NCI-H446 treated with DMSO at 0.1 percent for 48 hours (cell line): Measurements from ENCODE around the gene ERLEC1.
"Not testable (repeated sequence)": the region's sequence is repeated elsewhere in the genome, so short reads cannot be mapped to it uniquely, and the experiment has no call there.

Source experiments
- DNase-seq: peaks from one replicate; lab custom pipeline; 2025; lab: John Stamatoyannopoulos, UW

Gene ERLEC1

DNA sequence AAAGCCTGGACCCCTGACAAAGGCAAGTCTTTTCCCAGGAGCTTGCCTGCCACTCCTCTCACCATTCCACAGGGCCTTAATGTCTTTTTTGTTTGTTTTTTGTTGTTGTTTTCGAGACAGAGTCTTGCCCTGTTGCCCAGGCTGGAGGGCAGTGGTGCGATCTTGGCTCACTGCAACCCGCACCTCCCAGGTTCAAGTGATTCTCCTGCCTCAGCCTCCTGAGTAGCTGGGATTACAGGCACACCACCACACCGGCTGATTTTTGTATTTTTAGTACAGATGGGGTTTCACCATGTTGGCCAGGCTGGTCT, 43.1 kb downstream of the ERLEC1 start:
- not testable (repeated sequence) for DNase-seq

DNA sequence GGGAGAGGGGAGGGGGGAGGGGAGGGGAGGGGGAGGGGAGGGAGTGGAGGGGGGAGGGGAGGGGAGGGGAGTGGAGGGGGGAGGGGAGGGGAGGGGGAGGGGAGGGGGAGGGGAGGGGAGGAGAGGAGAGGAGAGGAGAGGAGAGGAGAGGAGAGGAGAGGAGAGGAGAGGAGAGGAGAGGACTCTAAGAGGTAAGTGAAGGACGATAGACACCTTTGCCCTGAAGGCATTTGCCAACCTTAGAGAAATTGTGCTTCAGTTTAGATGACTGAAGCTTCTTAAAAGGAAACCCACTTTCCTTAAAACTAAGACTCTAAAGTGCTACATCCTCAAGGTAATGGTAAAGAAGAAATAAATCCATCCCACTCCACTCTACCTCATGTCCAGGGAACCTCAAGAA, 53.7 kb downstream of the ERLEC1 start:
- DNase-seq, result no peak

DNA sequence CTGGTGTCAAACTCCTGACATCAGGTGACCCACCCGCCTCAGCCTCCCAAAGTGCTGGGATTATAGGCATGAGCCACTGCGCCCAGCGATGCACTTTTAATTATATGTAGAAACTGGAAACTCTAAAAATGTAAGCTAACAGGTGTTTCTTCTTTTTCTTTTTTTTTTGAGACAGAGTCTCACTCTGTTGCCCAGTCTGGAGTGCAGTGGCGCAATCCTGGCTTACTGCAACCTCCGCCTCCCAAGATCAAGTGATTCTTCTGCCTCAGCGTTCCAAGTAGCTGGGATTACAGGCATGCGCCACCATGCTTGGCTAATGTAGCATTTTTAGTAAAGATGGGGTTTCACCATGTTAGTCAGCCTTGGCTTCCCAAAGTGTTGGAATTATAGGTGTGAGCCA, 54.8 kb downstream of the ERLEC1 start:
- DNase-seq, result not testable (repeated sequence)

DNA sequence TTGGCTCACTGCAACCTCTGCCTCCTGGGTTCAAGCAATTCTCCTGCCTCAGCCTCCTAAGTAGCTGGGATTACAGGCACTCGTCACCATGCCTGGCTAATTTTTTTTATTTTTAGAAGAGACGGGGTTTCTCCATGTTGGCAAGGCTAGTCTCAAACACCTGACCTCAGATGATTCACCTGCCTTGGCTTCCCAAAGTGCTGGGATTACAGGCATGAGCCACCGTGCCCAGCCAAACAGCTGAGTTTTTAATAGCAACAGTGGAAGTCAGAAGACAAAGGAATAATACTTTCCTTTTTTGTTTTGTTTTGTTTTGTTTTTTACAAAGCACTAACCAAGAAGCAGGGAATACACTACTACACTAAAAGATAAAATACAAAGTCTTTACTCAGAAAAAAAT, 56.0 kb downstream of the ERLEC1 start:
- DNase-seq, result no peak

DNA sequence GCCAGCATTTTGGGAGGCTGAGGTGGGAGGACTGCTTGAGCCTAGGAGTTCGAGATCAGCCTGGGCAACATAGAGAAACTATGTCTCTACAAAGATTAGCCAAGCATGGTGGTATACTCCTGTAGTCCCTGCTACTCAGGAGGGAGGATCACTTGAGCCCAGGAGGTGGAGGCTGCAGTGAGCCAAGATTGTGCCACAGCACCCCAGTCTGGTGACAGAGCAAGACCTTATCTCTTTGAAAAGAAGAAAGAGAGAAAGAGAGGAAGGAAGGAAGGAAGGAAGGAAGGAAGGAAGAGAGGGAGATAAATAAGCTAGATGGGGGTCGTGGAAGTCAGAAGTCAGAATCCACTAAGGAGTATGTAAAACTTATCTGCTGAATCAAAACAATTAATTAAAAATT, 56.8 kb downstream of the ERLEC1 start:
- no peak for DNase-seq

DNA sequence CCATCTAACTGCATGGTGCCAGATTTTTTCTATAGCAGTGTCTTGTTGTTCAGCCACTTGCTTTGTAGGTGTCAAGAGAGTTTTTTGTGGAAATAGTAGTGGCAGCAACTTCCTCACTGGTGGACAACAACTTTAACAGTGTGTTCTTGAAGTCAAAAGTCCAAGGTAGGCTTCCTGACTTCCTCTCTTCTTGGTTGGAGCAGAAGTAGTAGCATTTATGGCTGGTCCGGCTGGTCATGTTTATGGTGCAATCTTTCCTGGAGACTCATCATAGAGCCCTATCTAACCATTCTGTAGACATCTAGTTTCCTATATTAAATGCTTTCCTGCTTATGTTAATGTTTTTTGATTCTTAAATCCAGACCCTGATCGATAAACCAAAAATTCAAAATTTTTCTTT, 61.2 kb downstream of the ERLEC1 start:
- DNase-seq, result no peak

DNA sequence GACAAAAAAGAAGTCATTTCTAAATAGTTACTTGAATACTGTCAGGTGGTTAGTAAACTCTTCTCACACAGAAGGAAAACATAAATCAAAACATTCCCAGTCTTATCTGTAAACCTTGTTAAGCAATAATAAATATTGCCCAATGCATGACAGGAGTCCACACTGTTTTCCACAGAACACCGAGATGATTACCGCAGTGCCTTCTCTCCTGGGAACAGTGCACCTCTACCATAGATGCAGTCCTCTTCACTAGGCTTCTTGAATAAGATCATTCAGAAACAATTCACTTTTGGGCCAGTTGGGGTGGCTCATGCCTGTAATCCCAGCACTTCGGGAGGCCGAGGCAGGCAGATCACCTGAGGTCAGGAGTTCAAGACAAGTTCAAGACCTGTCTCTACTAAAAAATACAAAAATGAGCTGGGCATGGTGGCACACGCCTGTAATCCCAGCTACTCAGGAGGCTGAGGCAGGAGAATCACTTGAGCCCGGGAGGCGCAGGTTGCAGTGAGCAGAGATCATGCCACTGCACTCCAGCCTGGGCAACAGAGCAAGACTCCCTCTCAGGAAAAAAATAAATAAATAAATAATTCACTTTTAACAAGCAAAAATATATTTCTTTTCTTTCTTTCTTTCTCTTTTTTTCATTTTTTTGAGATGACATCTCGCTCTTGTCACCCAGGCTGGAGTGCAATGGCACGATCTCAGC, 64.4 kb downstream of the ERLEC1 start:
- not testable (repeated sequence) for DNase-seq

DNA sequence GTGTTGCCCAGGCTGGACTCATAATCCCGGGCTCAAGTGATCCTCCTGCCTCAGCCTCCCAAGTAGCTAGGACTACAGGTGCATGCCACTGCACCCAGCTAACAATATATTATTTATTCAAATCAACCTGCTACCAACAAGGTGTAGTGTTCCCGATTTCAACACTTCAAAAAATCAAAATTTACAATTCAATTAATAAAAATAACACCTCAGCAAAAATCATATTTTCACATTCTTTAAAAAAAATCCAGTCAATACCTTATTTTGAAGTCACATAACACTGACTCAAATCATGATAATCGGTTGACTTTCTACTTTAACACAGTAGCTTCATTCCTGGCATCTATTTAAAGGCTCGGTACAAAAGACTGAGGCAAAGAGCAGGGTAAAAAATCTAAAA, 65.7 kb downstream of the ERLEC1 start:
- no peak for DNase-seq

DNA sequence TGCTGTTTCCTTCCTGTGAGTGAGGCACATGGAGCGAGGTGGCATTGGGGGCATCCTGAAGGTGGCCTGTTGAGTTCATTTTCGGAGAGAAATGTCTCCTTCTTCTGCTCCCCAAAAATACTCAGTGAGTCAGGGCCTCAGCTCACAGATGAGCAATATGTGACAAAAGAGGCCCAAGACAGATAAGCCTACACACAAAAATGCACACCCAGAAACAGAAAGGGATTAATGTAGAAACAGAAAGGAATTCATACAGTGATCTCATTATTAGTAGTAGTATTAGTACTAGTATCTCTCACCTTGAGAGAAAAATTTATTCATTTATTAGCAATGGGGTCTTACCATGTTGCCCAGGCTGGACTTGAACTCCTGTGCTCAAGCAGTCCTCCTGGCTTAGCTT, 67.8 kb downstream of the ERLEC1 start:
- DNase-seq, result no peak

DNA sequence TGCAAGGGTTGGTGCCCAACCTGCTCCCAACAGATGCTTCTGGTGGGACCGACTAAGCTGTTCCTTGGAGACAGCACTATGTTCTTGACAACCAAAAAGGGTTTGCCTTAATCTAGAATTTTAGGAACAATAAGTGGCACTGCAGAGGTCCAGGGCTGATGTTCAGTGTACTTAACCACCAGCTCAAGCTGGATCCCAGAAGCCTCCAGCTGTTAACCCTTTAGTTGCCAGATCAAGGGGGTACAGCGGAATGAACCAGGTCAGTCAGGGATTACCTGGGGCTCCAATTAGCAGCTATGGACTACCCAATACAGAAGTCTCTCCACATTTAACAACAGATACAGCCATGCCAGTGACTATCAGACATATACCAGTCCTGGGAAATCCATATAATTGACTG, 69.4 kb downstream of the ERLEC1 start:
- DNase-seq, result no peak

DNA sequence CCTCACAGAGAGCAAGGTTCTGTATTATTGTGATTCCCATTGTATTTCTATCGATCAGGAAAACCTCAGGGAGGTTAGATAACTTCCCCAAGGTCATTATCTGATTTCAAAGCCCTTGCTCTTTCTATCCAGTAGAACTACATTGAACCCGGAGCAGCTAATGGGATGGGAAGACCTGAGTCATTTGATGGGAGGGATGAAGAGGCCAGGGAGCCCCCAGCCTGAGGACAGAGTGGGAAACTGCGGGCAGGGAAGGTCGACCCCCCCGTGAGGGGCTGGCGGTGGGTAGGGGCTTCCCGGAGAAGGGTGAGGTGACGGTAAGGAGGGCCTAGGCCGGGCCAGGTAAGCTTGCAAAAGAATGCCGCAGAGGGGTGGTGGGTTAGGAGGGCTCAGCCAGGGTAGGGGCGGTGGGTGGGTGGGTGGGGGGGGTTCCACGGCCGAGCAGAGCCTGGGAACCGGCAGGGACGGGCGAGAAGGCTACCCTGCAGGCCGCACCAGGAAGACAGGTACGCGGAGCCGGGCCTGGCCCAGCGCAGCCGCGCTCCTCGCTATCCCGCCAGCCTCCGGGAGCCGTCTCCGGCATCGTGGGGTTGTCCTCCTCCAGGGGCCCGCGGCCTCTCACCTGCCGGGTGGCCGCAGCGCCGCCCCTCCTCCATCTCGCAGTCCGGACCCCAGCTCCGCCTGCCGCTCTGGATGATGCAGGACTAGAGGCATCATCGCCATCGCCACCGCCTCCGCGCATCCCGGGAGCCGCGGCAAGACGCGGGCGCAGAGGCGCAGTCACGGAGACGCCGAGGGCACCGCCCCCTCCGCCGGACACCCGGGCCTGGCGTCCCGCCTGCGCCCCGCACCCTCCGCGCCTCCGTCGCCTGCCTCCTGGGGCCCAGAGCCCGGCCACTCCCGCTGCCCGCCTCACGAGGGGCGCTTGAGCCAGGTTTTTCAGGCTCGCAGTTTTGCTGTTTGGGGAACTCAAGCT, 72.7 kb downstream of the ERLEC1 start, which contains the start of gene GPR75:
Gene GPR75, minus strand, starts transcription at position 762 of the 976 bp plus-strand sequence. CDS start 5,211 bp downstream, outside the sequence.
- no peak for DNase-seq

DNA sequence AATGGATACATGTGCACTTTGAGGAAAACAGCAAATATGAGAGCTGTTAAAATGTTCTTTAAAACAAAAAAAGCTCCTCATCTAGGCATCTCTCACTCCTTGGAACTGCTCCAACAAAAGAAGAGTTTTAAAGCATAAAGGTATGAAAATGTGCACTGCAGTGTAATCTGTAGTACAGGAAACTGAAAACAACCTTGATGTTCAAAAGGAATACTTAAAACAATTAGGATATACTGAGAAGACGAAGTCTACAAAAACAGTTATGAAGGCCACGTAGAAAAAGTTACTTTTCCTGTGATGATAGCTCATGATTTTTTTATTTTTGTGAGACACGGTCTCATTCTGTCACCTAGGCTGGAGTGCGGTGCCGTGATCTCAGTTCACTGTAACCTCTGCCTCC, 75.0 kb downstream of the ERLEC1 start:
- no peak for DNase-seq

DNA sequence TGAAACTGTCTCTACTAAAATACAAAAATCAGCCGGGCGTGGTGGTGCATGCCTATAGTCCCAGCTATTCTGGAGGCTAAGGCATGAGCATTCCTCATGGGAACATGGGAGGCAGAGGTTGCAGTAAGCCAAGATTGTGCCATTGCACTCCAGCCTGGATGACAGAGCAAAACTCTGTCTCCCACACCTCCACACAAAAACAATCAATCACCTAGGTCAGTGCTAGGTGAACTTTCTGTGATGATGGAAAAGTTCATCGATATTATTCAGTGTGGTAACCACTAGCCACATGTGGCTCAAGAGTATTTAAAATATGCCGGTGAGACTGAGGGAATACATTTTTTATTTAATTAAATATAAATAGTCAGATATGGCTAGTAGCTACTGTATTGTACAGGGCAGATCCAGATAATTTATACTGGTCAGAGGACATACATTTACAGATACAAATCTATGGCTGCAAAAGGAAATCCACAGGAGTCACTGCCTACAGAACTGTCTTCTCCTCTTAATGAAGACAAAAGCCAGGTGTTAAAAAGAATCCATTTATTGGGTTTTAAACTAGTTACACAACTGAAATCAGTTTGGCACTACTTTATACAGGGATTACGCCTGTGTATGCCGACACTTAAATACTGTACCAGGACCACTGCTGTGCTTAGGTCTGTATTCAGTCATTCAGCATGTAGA, 76.8 kb downstream of the ERLEC1 start:
- DNase-seq, result no peak

DNA sequence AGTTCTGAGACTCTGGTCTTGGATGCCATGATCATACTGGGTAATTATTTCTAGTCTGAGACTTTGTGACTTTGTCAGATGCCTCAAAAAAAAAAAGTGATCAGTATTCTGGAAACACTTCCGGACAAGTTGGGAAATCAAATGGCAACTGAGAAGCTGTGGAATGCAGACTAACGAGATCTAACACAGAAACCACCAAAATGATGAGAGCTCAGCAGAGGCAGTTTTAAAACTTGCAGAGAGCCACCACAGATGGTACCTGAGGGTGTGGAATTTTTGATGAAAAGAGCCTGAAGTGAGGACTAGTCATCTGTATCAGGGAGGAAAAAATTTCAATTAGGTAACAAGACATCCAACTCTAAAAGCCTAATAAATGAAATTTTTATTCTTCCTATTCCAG, 78.4 kb downstream of the ERLEC1 start:
- no peak for DNase-seq

DNA sequence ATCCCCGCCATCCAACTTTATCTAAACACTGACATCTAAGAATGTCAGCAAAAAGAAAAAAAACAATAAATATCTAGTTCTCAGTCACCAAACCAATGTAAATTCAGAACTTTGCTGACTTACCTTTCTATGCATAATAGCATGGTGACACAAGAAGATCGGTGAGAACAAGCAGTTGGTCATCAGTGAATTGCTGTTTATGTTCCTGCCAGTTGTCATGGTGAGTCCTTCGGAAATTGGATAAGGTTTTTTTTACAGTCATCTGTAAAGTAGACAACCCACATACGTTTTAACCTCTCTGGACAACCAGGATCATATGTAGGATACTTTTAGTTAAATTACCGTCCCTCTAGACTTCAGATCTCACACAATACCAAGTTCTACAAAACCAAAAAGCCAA, 79.1 kb downstream of the ERLEC1 start:
- DNase-seq, result no peak

DNA sequence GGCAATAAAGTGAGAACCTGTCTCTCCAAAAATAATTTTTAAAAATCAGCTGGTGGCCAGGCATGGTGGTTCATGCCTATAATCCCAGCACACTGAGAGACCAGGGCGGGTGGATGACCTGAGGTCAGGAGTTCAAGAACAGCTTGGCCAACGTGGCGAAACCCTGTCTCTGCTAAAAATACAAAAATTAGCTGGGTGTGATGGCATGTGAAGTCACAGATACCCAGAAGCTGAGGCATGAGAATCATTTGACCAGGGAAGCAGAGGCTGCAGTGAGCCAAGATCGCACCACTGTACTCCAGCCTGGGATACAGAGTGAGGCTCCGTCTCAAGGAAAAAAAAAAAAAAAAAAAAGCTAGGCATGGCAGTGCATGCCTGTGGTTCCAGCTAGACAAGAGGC, 80.3 kb downstream of the ERLEC1 start:
- no peak for DNase-seq

DNA sequence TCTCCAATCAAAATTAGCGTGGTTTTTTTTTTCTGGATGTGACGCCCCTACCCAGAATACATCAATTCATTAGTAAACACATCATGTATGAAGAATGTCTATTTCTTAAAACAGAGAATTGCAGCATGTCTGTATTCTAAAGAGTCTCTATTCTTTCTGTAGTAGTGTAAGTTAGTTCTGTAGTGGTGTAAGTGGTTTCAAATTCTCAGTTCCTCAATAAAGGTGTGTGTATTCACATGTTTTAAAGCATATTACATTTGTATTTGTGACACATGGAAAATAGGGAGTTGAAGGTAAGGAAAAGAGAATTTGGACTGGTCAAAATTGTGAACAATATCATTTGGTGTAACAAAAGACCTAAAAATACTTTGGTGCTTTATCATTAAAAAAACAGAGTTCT, 80.9 kb downstream of the ERLEC1 start:
- DNase-seq, result no peak
